ENCODE data around the gene FMNL1. TPM values are rescaled to one million over a fixed set of nuclear protein-coding genes. Genes with fewer than 3 reads are reported as not detected.
A peak's percentile ranks its signal among the peaks of the same experiment; 100 is the strongest.

Gene FMNL1
- total RNA-seq, 1 donor from 2014 or later = 1.8 TPM

DNA sequence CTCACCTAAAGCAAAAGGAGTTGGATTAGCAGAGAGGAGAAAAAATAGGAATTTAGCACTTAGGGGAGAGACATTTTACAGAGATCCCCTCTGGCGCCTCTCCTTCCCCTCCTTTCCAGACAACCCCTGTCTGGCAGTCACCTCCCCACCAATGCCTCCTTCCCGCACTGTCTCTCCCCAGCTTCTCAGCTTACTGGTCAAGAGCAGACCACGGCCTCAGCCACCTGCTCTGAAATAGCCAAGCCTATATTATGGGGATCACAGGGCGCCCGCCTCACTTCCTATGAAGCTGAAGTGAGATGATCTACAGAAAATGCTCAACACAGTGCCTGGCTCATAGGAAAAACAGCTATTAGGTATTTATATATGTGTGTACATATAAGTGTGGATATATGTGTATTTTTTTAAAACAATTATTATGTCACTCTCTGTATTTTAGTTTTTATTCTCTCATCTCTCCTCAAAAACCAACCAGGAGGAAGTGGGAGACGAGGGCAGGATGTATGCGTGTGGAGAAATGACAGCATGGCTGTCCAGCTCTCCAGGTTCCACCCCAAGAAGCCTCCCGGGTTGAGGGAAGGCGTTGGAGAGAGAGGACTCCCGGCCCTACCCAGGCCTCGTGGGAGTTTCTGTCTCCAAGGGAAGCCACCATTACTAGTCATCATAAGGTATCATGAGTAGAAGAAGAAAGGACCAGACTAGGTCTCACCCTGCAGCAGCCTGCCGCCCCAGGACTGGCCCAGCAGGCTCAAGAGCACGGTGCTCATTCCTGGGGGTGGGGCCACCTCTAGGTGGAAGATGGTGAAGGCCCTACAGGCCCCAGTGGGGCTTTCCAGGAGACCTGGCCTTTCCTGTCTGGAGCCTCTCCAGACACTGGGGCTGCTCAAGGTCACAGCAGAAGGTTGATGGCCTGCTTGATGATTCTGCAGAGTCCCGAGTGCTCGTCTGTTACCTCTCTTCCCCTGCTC is 67.9 kb downstream of the FMNL1 start:
- H3K4me1 Mint-ChIP-seq (ENCODE audit: low read depth) = peaks cover 39% of the 10 kb centered on the region
- H3K27me3 Mint-ChIP-seq (ENCODE audit: low read depth) = no peaks in the 10 kb centered on the region
- no peak for DNase-seq (ENCODE audit: low spot score)
- peaks cover 12% of the 10 kb centered on the region for H3K36me3 Mint-ChIP-seq (ENCODE audit: low read depth)
- TF ChIP-seq, protein P1, sequence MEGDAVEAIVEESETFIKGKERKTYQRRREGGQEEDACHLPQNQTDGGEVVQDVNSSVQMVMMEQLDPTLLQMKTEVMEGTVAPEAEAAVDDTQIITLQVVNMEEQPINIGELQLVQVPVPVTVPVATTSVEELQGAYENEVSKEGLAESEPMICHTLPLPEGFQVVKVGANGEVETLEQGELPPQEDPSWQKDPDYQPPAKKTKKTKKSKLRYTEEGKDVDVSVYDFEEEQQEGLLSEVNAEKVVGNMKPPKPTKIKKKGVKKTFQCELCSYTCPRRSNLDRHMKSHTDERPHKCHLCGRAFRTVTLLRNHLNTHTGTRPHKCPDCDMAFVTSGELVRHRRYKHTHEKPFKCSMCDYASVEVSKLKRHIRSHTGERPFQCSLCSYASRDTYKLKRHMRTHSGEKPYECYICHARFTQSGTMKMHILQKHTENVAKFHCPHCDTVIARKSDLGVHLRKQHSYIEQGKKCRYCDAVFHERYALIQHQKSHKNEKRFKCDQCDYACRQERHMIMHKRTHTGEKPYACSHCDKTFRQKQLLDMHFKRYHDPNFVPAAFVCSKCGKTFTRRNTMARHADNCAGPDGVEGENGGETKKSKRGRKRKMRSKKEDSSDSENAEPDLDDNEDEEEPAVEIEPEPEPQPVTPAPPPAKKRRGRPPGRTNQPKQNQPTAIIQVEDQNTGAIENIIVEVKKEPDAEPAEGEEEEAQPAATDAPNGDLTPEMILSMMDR (IDR thresholded peaks at IDR 0.05) = no peak
- no peak overlapping the region for H3K27ac Mint-ChIP-seq (ENCODE audit: unreplicated experiment)
- H3K9me3 Mint-ChIP-seq (ENCODE audit: low read depth) = no peaks in the 10 kb centered on the region
- no peak overlapping the region for H3K4me3 Mint-ChIP-seq (ENCODE audit: unreplicated experiment)

DNA sequence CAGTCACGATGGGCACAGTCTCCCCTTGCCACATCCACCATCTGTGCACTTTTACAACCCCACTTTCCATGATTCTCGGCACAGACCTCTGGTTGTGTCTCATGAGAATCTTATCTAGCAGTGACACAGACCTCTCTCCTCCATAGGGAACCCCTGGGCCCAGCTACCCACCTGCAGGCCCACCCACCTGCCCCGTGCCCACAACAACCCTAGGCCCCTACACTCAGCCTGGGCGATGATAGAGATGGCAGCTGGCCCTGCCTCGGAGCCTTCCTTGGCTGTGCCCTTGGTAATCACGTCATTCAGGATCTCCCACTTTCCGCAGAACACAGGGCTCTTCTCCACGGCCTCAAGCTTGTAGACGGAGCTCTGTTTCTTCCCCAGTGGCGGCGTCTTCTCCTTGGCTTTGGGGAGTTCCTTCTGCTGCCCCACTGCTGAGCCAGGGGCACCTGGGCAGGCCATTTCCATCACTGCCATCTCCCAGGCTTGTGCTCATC is 68.6 kb downstream of the FMNL1 start:
- H3K4me3 Mint-ChIP-seq (ENCODE audit: unreplicated experiment) = no peak overlapping the region
- H3K27ac Mint-ChIP-seq (ENCODE audit: unreplicated experiment) = no peak overlapping the region
- peaks cover 47% of the 10 kb centered on the region for H3K4me1 Mint-ChIP-seq (ENCODE audit: low read depth)
- no peak for DNase-seq (ENCODE audit: low spot score)
- H3K36me3 Mint-ChIP-seq (ENCODE audit: low read depth) = peaks cover 9% of the 10 kb centered on the region
- H3K9me3 Mint-ChIP-seq (ENCODE audit: low read depth) = no peaks in the 10 kb centered on the region
- H3K27me3 Mint-ChIP-seq (ENCODE audit: low read depth) = no peaks in the 10 kb centered on the region
- TF ChIP-seq, protein P1 (IDR thresholded peaks at IDR 0.05) = no peak

DNA sequence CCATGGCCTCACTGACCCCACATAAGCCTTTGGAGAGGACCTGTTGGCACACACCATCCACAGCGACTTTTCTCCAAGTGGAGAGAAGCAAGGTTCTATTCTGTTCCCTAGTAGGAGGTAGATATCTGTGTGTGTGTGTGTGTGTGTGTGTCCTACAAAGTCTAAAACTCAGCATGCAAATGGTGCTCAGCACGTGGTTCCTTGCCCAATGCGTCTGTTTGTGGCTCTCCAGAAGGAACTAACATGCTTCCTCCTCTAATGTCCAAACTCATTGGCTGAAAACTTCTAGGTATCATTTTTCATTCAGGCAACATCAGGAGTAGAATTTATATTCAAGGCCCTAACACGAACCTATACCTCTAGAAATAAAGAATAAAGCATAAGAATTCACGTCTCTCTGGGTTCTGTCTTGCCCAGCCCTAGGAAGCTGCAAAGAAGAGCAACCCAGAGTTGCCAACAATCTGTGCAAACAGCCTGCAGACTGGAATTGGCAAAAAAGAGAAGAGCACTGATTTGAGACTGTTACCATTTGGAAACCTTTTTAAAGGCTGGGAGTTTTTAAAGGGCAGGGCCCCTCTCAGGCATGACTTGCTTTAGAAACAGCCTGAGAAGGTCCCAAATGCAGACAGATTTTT is 69.6 kb downstream of the FMNL1 start:
- TF ChIP-seq, protein P1 (IDR thresholded peaks at IDR 0.05) = no peak
- H3K27me3 Mint-ChIP-seq (ENCODE audit: low read depth) = no peaks in the 10 kb centered on the region
- DNase-seq (ENCODE audit: low spot score) = no peak
- no peak overlapping the region for H3K27ac Mint-ChIP-seq (ENCODE audit: unreplicated experiment)
- no peaks in the 10 kb centered on the region for H3K9me3 Mint-ChIP-seq (ENCODE audit: low read depth)
- H3K4me3 Mint-ChIP-seq (ENCODE audit: unreplicated experiment) = no peak overlapping the region
- H3K4me1 Mint-ChIP-seq (ENCODE audit: low read depth) = peaks cover 57% of the 10 kb centered on the region
- H3K36me3 Mint-ChIP-seq (ENCODE audit: low read depth) = peaks cover 7% of the 10 kb centered on the region

DNA sequence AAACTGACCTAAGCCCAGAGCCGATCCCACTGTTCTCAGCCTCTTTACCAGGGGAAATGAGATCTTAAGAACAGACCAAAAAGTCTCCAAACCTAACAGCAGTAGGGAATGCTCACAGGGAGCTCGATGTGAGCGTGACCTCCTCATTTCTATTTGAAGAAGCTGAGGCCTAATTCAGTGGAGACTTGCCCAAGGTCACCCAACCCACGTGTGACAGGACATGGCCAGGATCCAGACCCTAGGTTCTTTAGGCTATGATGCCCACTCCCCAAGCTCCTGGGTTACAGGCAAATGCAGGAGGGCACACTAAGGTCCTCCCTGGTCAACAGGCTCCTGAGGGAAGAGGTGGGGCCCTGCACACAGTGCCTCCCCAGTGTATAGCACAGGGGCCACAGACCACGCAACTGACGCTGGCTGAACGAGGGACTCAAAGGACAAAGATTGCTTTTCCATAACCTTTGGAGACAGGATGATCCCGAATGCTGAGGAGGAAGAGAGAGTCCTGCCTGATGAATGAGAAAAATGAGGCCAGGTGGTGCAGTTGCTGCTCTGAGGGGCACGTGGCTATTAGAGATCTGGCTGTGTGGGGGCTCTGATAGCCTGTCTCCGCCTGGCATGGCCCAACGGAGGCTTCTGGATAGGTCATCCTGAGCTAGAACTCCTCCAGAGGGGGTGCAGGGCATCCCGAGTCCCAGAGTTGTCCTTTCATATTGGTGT is 71.2 kb downstream of the FMNL1 start:
- DNase-seq (ENCODE audit: low spot score) = no peak
- TF ChIP-seq, protein P1 (IDR thresholded peaks at IDR 0.05) = no peak
- Mint-ChIP-seq H3K27ac (ENCODE audit: unreplicated experiment) (peak overlapping the region; percentile 86), H3K4me3 (ENCODE audit: unreplicated experiment) (peak overlapping the region; percentile 0), H3K4me1 (ENCODE audit: low read depth) (peaks cover 64% of the 10 kb centered on the region), H3K36me3 (ENCODE audit: low read depth) (peaks cover 2% of the 10 kb centered on the region), H3K9me3 (ENCODE audit: low read depth) (no peaks in the 10 kb centered on the region), H3K27me3 (ENCODE audit: low read depth) (no peaks in the 10 kb centered on the region)
